Measurements from ENCODE around the gene CNTNAP1. TPM values are rescaled to one million over a fixed set of nuclear protein-coding genes. Genes with fewer than 3 reads are reported as not detected.
A peak's percentile ranks its signal among the peaks of the same experiment; 100 is the strongest.

The CNTNAP1 gene
- total and polyA plus RNA-seq, 11 donors, result 1.3 to 17.9 (median 3.1) TPM

GRCh38 chr17:42682722-42683403, 532 bp downstream of the CNTNAP1 start:
- H3K4me3 ChIP-seq, result peak overlapping the region in 11 of 12 donors; percentile 13 to 70 (median 50)
- peaks cover 2 to 61% (median 54%) of the 10 kb centered on the region in 12 donors for H3K4me1 ChIP-seq
- H3K27ac ChIP-seq, result peak overlapping the region in 11 of 12 donors; percentile 22 to 75 (median 65)
- H3K27me3 ChIP-seq, result peaks cover 0 to 14% (median 0%) of the 10 kb centered on the region in 9 donors
- TF ChIP-seq POLR2A (IDR thresholded peaks at IDR 0.05) (no peak), CTCF (IDR thresholded peaks at IDR 0.05) (no peak)
- no peaks in the 10 kb centered on the region for H3K9me3 ChIP-seq
- 0 to 2% (median 1%) methylated on average over 10 to 34 of the region's 34 CpGs for WGBS, 4 donors
- peak in 1 of 4 donors; percentile 1 for ATAC-seq
- intact Hi-C loops (cut with DNase I), result loop anchor here in 3 of 10 donors (5.0 to 10.0 kb wide), 2 partner anchors 76 to 98 kb away; partner anchors contain the start of genes RETREG3 (in 3 of the 3) and TUBG1 (in 3 of the 3)
- peaks cover 0 to 30% (median 10%) of the 10 kb centered on the region in 9 donors for H3K36me3 ChIP-seq
- peak; percentile 50 to 74 (median 54) for DNase-seq

- Histone ChIP-seq H3K4me1 (peaks cover 2 to 58% (median 51%) of the 10 kb centered on the region in 12 donors), H3K4me3 (peak overlapping the region in 11 of 12 donors; percentile 17 to 70 (median 50)), H3K9me3 (no peaks in the 10 kb centered on the region), H3K36me3 (peaks cover 0 to 35% (median 11%) of the 10 kb centered on the region in 9 donors), H3K27ac (peak overlapping the region in 5 of 12 donors; percentile 33 to 75 (median 70)), H3K27me3 (peaks cover 0 to 14% (median 0%) of the 10 kb centered on the region in 9 donors)
- 6 to 36% (median 13%) methylated on average over 12 to 25 of the region's 25 CpGs for WGBS, 4 donors
- TF ChIP-seq CTCF (IDR thresholded peaks at IDR 0.05) (no peak), POLR2A (IDR thresholded peaks at IDR 0.05) (no peak)
- peak; percentile 35 to 76 (median 57) for DNase-seq
- intact Hi-C loops (cut with DNase I), result loop anchor here in 3 of 10 donors (5.0 to 10.0 kb wide), 2 partner anchors 76 to 99 kb away; partner anchors contain the start of genes RETREG3 (in 3 of the 3) and TUBG1 (in 3 of the 3)
- peak; percentile 4 to 19 (median 14) for ATAC-seq
Observed at GRCh38 chr17:42683407-42684034, 1.2 kb downstream of the CNTNAP1 start.

- intact Hi-C loops (cut with DNase I), result loop anchor here in 3 of 10 donors (5.0 to 10.0 kb wide), 2 partner anchors 78 to 100 kb away; partner anchors contain the start of genes RETREG3 (in 3 of the 3) and TUBG1 (in 3 of the 3)
- H3K4me1 ChIP-seq, result peaks cover 0 to 43% (median 36%) of the 10 kb centered on the region in 12 donors
- no peak overlapping the region for H3K4me3 ChIP-seq
- TF ChIP-seq CTCF (IDR thresholded peaks at IDR 0.05), result no peak
- TF ChIP-seq POLR2A (IDR thresholded peaks at IDR 0.05), result no peak
- 86 to 90% (median 88%) methylated on average over 50 of the region's 50 CpGs for WGBS, 4 donors
- H3K27ac ChIP-seq, result peak overlapping the region in 1 of 12 donors; percentile 75
- peaks cover 0 to 14% (median 0%) of the 10 kb centered on the region in 9 donors for H3K27me3 ChIP-seq
- H3K36me3 ChIP-seq, result peaks cover 0 to 48% (median 11%) of the 10 kb centered on the region in 9 donors
- no peaks in the 10 kb centered on the region for H3K9me3 ChIP-seq
- ATAC-seq (no peak), DNase-seq (no peak)
Observed at GRCh38 chr17:42684929-42685556, 2.7 kb downstream of the CNTNAP1 start.
